Measurements from ENCODE around the gene MOB3B. TPM values are rescaled to one million over a fixed set of nuclear protein-coding genes. Genes with fewer than 3 reads are reported as not detected.
A peak's percentile ranks its signal among the peaks of the same experiment; 100 is the strongest.

MOB3B gene
- total RNA-seq, 1 donor from 2014 or later: 14.8 TPM

GRCh38 chr9:27541740-27542139, 12.1 kb upstream of the MOB3B start:
- no peak for TF ChIP-seq CTCF (IDR thresholded peaks at IDR 0.05; ENCODE audit: unreplicated experiment)

GRCh38 chr9:27540502-27540901, 10.9 kb upstream of the MOB3B start:
- DNase-seq (ENCODE audit: low spot score in 2 of 2, unreplicated experiment in 2 of 2): no peak
- peaks cover 36% of the 10 kb centered on the region for H3K4me1 Mint-ChIP-seq
- TF ChIP-seq CTCF (IDR thresholded peaks at IDR 0.05; ENCODE audit: unreplicated experiment): no peak
- no peak overlapping the region for H3K27ac Mint-ChIP-seq
- no peaks in the 10 kb centered on the region for H3K9me3 Mint-ChIP-seq
- no peaks in the 10 kb centered on the region for H3K27me3 Mint-ChIP-seq (ENCODE audit: low read depth)
- H3K4me3 Mint-ChIP-seq: no peak overlapping the region
- peaks cover 12% of the 10 kb centered on the region for H3K36me3 Mint-ChIP-seq

More at GRCh38 chr9:27541740-27542139, 12.1 kb upstream of the MOB3B start:
- H3K9me3 Mint-ChIP-seq: no peaks in the 10 kb centered on the region
- H3K4me1 Mint-ChIP-seq: peaks cover 29% of the 10 kb centered on the region
- no peaks in the 10 kb centered on the region for H3K27me3 Mint-ChIP-seq (ENCODE audit: low read depth)
- H3K27ac Mint-ChIP-seq: no peak overlapping the region
- H3K36me3 Mint-ChIP-seq: peaks cover 13% of the 10 kb centered on the region
- H3K4me3 Mint-ChIP-seq: no peak overlapping the region
- no peak for DNase-seq (ENCODE audit: low spot score in 2 of 2, unreplicated experiment in 2 of 2)

- H3K36me3 Mint-ChIP-seq: peaks cover 11% of the 10 kb centered on the region
- H3K4me1 Mint-ChIP-seq: peaks cover 36% of the 10 kb centered on the region
- DNase-seq (ENCODE audit: low spot score in 2 of 2, unreplicated experiment in 2 of 2): no peak
- TF ChIP-seq CTCF (IDR thresholded peaks at IDR 0.05; ENCODE audit: unreplicated experiment): no peak
- H3K9me3 Mint-ChIP-seq: no peaks in the 10 kb centered on the region
- H3K27ac Mint-ChIP-seq: peak overlapping the region; percentile 14
- H3K4me3 Mint-ChIP-seq: no peak overlapping the region
- H3K27me3 Mint-ChIP-seq (ENCODE audit: low read depth): no peaks in the 10 kb centered on the region
Measured at GRCh38 chr9:27539479-27540441, 10.1 kb upstream of the MOB3B start.

- no peaks in the 10 kb centered on the region for H3K9me3 Mint-ChIP-seq
- H3K27ac Mint-ChIP-seq: peak overlapping the region; percentile 7
- H3K4me1 Mint-ChIP-seq: peaks cover 44% of the 10 kb centered on the region
- no peak for DNase-seq (ENCODE audit: low spot score in 2 of 2, unreplicated experiment in 2 of 2)
- no peaks in the 10 kb centered on the region for H3K27me3 Mint-ChIP-seq (ENCODE audit: low read depth)
- no peak overlapping the region for H3K4me3 Mint-ChIP-seq
- TF ChIP-seq CTCF (IDR thresholded peaks at IDR 0.05; ENCODE audit: unreplicated experiment): no peak
- H3K36me3 Mint-ChIP-seq: peaks cover 6% of the 10 kb centered on the region
Measured at GRCh38 chr9:27538647-27539046, 9.0 kb upstream of the MOB3B start.

- Mint-ChIP-seq H3K27ac (no peak overlapping the region), H3K27me3 (ENCODE audit: low read depth) (no peaks in the 10 kb centered on the region), H3K9me3 (no peaks in the 10 kb centered on the region), H3K4me3 (no peak overlapping the region), H3K4me1 (peaks cover 51% of the 10 kb centered on the region), H3K36me3 (peaks cover 3% of the 10 kb centered on the region)
- no peak for TF ChIP-seq CTCF (IDR thresholded peaks at IDR 0.05; ENCODE audit: unreplicated experiment)
- no peak for DNase-seq (ENCODE audit: low spot score in 2 of 2, unreplicated experiment in 2 of 2)
Measured at GRCh38 chr9:27537756-27538155, 8.1 kb upstream of the MOB3B start.

Measured in mesothelial cell of epicardium (in vitro differentiated cells).